Coronary artery (tissue), 2 donors: ENCODE data around the gene ATAD3C.
"Not testable (repeated sequence)": the region's sequence is repeated elsewhere in the genome, so short reads cannot be mapped to it uniquely, and the experiment has no call there.

Experiments used
- DNase-seq: peaks from one replicate; pipeline ENCODE4 v3.0.0-alpha.2; 2017; ENCODE audit warnings: low spot score
- H3K27ac ChIP-seq, 2 donors: fragments of 200-600 bp; sonication (generic); one replicate each; pipeline ENCODE4 v1.5.1; 2016 to 2019
- H3K4me3 ChIP-seq: fragments of 200-600 bp; sonication (generic); 2 replicates; pipeline ENCODE4 v1.5.1; 2016; ENCODE audit warnings: mild to moderate bottlenecking, moderate library complexity
- CTCF ChIP-seq: fragments of 200-600 bp; sonication (generic); IDR thresholded peaks from one replicate; pipeline ENCODE4 v1.5.1; 2019; ENCODE audit warnings: antibody characterized with exemption

The ATAD3C gene

GRCh38 chr1:1451696-1452364 lies 2.3 kb downstream of the ATAD3C start:
- no peak for DNase-seq
- Histone ChIP-seq H3K27ac (no peak overlapping the region), H3K4me3 (no peak overlapping the region)
- TF ChIP-seq CTCF, result no peak

- H3K4me3 ChIP-seq, H3K27ac ChIP-seq, DNase-seq: not testable (repeated sequence)
Measured at GRCh38 chr1:1452365-1452739, 2.9 kb downstream of the ATAD3C start.

- no peak for DNase-seq
- no peak for TF ChIP-seq CTCF
- Histone ChIP-seq H3K4me3 (no peak overlapping the region), H3K27ac (no peak overlapping the region)
Measured at GRCh38 chr1:1452882-1453281, 3.4 kb downstream of the ATAD3C start.

GRCh38 chr1:1454286-1455056 lies 5.0 kb downstream of the ATAD3C start:
- not testable (repeated sequence) for H3K4me3 ChIP-seq, H3K27ac ChIP-seq, DNase-seq

GRCh38 chr1:1455366-1455884 lies 5.9 kb downstream of the ATAD3C start:
- H3K27ac ChIP-seq, result no peak overlapping the region
- DNase-seq, result no peak
- no peak for TF ChIP-seq CTCF
- H3K4me3 ChIP-seq, result no peak overlapping the region

GRCh38 chr1:1455934-1456333 lies 6.4 kb downstream of the ATAD3C start:
- DNase-seq, H3K4me3 ChIP-seq, H3K27ac ChIP-seq: not testable (repeated sequence)

GRCh38 chr1:1456683-1457255 lies 7.3 kb downstream of the ATAD3C start:
- not testable (repeated sequence) for H3K4me3 ChIP-seq, DNase-seq, H3K27ac ChIP-seq

- DNase-seq, H3K4me3 ChIP-seq, H3K27ac ChIP-seq: not testable (repeated sequence)
Measured at GRCh38 chr1:1459156-1459555, 9.7 kb downstream of the ATAD3C start.

- not testable (repeated sequence) for H3K4me3 ChIP-seq, DNase-seq, H3K27ac ChIP-seq
Measured at GRCh38 chr1:1459711-1460110, 10.2 kb downstream of the ATAD3C start.

GRCh38 chr1:1460540-1461130 lies 11.1 kb downstream of the ATAD3C start:
- DNase-seq, result no peak
- no peak overlapping the region for H3K27ac ChIP-seq
- H3K4me3 ChIP-seq, result no peak overlapping the region
- no peak for TF ChIP-seq CTCF
